ENCODE results near the gene TAF11L6. TPM values are rescaled to one million over a fixed set of nuclear protein-coding genes. Genes with fewer than 3 reads are reported as not detected.

Gene TAF11L6
- not detected in 2 replicates for total RNA-seq

DNA sequence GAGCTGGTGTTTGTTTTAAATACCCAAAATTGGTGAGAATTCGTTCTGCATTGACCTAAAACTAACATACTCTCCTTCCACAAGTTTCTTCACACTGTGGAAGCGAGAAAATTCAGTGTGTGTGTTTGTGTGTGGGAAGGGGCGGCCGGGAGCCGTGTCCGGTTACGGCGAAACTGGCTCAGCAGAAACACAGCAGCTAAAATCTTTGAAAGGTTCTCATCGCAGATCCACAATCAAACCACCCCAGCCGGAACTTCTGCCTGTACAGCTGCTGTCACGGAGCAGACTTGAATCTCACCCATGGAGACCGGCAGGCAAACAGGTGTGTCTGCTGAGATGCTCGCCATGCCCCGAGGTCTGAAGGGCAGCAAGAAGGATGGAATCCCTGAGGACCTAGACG, at the start of gene TAF11L6:
Gene TAF11L6 (plus strand): TSS at position 301 of the 400 bp plus-strand sequence.

DNA sequence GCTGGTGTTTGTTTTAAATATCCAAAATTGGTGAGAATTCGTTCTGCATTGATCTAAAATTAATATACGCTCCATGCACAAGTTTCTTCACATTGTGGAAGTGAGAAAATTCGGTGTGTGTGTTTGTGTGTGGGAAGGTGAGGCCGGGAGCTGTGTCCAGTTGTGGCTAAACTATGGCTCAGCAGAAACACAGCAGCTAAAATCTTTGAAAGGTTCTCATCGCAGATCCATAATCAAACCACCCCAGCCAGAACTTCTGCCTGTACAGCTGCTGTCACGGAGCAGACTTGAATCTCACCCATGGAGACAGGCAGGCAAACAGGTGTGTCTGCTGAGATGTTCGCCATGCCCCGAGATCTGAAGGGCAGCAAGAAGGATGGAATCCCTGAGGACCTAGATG, 30.5 kb upstream of the TAF11L6 start, which contains the start of gene TAF11L2:
Gene TAF11L2 (plus strand): TSS at position 301 of the 400 bp plus-strand sequence.

DNA sequence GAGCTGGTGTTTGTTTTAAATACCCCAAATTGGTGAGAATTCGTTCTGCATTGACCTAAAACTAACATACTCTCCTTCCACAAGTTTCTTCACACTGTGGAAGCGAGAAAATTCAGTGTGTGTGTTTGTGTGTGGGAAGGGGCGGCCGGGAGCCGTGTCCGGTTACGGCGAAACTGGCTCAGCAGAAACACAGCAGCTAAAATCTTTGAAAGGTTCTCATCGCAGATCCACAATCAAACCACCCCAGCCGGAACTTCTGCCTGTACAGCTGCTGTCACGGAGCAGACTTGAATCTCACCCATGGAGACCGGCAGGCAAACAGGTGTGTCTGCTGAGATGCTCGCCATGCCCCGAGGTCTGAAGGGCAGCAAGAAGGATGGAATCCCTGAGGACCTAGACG, 10.4 kb upstream of the TAF11L6 start, which contains the start of gene TAF11L3:
Gene TAF11L3 (plus strand): TSS at position 301 of the 400 bp plus-strand sequence.

DNA sequence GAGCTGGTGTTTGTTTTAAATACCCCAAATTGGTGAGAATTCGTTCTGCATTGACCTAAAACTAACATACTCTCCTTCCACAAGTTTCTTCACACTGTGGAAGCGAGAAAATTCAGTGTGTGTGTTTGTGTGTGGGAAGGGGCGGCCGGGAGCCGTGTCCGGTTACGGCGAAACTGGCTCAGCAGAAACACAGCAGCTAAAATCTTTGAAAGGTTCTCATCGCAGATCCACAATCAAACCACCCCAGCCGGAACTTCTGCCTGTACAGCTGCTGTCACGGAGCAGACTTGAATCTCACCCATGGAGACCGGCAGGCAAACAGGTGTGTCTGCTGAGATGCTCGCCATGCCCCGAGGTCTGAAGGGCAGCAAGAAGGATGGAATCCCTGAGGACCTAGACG, 7.0 kb upstream of the TAF11L6 start, which contains the start of gene TAF11L4:
Gene TAF11L4 (plus strand): TSS at position 301 of the 400 bp plus-strand sequence.

DNA sequence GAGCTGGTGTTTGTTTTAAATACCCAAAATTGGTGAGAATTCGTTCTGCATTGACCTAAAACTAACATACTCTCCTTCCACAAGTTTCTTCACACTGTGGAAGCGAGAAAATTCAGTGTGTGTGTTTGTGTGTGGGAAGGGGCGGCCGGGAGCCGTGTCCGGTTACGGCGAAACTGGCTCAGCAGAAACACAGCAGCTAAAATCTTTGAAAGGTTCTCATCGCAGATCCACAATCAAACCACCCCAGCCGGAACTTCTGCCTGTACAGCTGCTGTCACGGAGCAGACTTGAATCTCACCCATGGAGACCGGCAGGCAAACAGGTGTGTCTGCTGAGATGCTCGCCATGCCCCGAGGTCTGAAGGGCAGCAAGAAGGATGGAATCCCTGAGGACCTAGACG, 3.5 kb upstream of the TAF11L6 start, which contains the start of gene TAF11L5:
Gene TAF11L5 (plus strand): TSS at position 301 of the 400 bp plus-strand sequence.

Other genes starting within 250 kb of the TAF11L6 start
- not detected in 2 replicates for gene TAF11L2, start 30.4 kb upstream of the TAF11L6 start, total RNA-seq
- not detected in 2 replicates for gene TAF11L3, start 10.3 kb upstream of the TAF11L6 start, total RNA-seq
- not detected in 2 replicates for gene TAF11L4, start 6.9 kb upstream of the TAF11L6 start, total RNA-seq
- not detected in 2 replicates for gene TAF11L5, start 3.4 kb upstream of the TAF11L6 start, total RNA-seq
- not detected in 2 replicates for gene TAF11L7, start 57.1 kb downstream of the TAF11L6 start, total RNA-seq
- not detected in 2 replicates for gene TAF11L8, start 62.3 kb downstream of the TAF11L6 start, total RNA-seq
- not detected in 2 replicates for gene TAF11L9, start 65.7 kb downstream of the TAF11L6 start, total RNA-seq
- gene TAF11L10, start 69.2 kb downstream of the TAF11L6 start, total RNA-seq = not detected in 2 replicates
- gene TAF11L11, start 75.5 kb downstream of the TAF11L6 start, total RNA-seq = not detected in 2 replicates
- gene TAF11L12, start 81.7 kb downstream of the TAF11L6 start, total RNA-seq = not detected in 2 replicates
- not detected in 2 replicates for gene TAF11L13, start 103.4 kb downstream of the TAF11L6 start, total RNA-seq
- not detected in 2 replicates for gene TAF11L14, start 105.8 kb downstream of the TAF11L6 start, total RNA-seq

Data from smooth muscle cell of trachea (primary cell).